Large intestine (tissue), 3 donors: ENCODE results near the gene OVAAL. TPM values are rescaled to one million over a fixed set of nuclear protein-coding genes. Genes with fewer than 3 reads are reported as not detected.
"Not testable (repeated sequence)": the region's sequence is repeated elsewhere in the genome, so short reads cannot be mapped to it uniquely, and the experiment has no call there.

ENCODE experiments used
- DNase-seq, 2 donors: peaks; one replicate each; pipeline versions ENCODE4 v3.0.0 to v3.0.0-alpha.2; 2013
- H3K27ac ChIP-seq: one replicate; pipeline ENCODE4 v1.5.1; 2013; ENCODE audit warnings: low read length
- H3K27me3 ChIP-seq: 2 replicates; pipeline ENCODE4 v1.6.1; 2013; ENCODE audit warnings: low read length; ENCODE audit not compliant: control insufficient read depth, insufficient read depth
- H3K36me3 ChIP-seq: 2 replicates; pipeline ENCODE4 v1.6.1; 2013; ENCODE audit warnings: low read length; ENCODE audit not compliant: control insufficient read depth, insufficient read depth
- H3K4me1 ChIP-seq: one replicate; pipeline ENCODE4 v1.6.1; 2013; ENCODE audit warnings: low read length; ENCODE audit not compliant: control insufficient read depth, insufficient read depth
- H3K4me3 ChIP-seq: one replicate; pipeline ENCODE4 v1.5.1; 2013; ENCODE audit warnings: low read length
- H3K9me3 ChIP-seq: one replicate; pipeline ENCODE4 v1.6.1; 2013; ENCODE audit warnings: mild to moderate bottlenecking, low read depth, low read length, moderate library complexity; ENCODE audit not compliant: control insufficient read depth
- WGBS: methylation state at CpG from one replicate; pipeline ENCODE4 v1.1.5; 2013; ENCODE audit warnings: low lambda C conversion rate; ENCODE audit not compliant: insufficient coverage; 5-methylcytosine and 5-hydroxymethylcytosine counted together
- polyA plus RNA-seq: library from polyadenylated mRNA; unstranded; fragments of 120-200 nt; gene quantifications from one replicate; pipeline ENCODE4 v1.2.1, GENCODE V29; 2013

The OVAAL gene
- polyA plus RNA-seq, 1 donor, result not detected

- WGBS, result 100% methylated on average over 3 of the region's 14 CpGs
- Histone ChIP-seq H3K36me3 (no peaks in the 10 kb centered on the region), H3K27ac (no peak overlapping the region), H3K9me3 (no peaks in the 10 kb centered on the region), H3K4me3 (no peak overlapping the region), H3K4me1 (no peaks in the 10 kb centered on the region), H3K27me3 (no peaks in the 10 kb centered on the region)
- DNase-seq, result no peak
Measured at GRCh38 chr1:180540697-180541594, 17.8 kb upstream of the OVAAL start.

GRCh38 chr1:180542113-180542837 lies 16.5 kb upstream of the OVAAL start:
- no peaks in the 10 kb centered on the region for H3K9me3 ChIP-seq
- 17% methylated on average over 1 of the region's 9 CpGs for WGBS
- no peak for DNase-seq
- H3K36me3 ChIP-seq, result no peaks in the 10 kb centered on the region
- no peak overlapping the region for H3K4me3 ChIP-seq
- no peaks in the 10 kb centered on the region for H3K4me1 ChIP-seq
- no peaks in the 10 kb centered on the region for H3K27me3 ChIP-seq
- no peak overlapping the region for H3K27ac ChIP-seq

- Histone ChIP-seq H3K27me3 (no peaks in the 10 kb centered on the region), H3K9me3 (no peaks in the 10 kb centered on the region), H3K27ac (no peak overlapping the region), H3K36me3 (no peaks in the 10 kb centered on the region), H3K4me1 (no peaks in the 10 kb centered on the region), H3K4me3 (no peak overlapping the region)
- WGBS, result no CpG with 5 or more reads among the region's 2 CpGs
- DNase-seq, result no peak
Measured at GRCh38 chr1:180542838-180543145, 16.0 kb upstream of the OVAAL start.

- no peak overlapping the region for H3K4me3 ChIP-seq
- no CpG with 5 or more reads among the region's 4 CpGs for WGBS
- no peaks in the 10 kb centered on the region for H3K36me3 ChIP-seq
- no peak overlapping the region for H3K27ac ChIP-seq
- H3K4me1 ChIP-seq, result no peaks in the 10 kb centered on the region
- H3K27me3 ChIP-seq, result no peaks in the 10 kb centered on the region
- H3K9me3 ChIP-seq, result no peaks in the 10 kb centered on the region
- no peak for DNase-seq
Measured at GRCh38 chr1:180544050-180544449, 14.7 kb upstream of the OVAAL start.

GRCh38 chr1:180545991-180546390 lies 12.8 kb upstream of the OVAAL start:
- Histone ChIP-seq H3K36me3 (no peaks in the 10 kb centered on the region), H3K4me1 (no peaks in the 10 kb centered on the region), H3K9me3 (no peaks in the 10 kb centered on the region), H3K27ac (no peak overlapping the region), H3K4me3 (no peak overlapping the region), H3K27me3 (no peaks in the 10 kb centered on the region)
- DNase-seq, result no peak
- WGBS, result no CpG with 5 or more reads among the region's 1 CpG

GRCh38 chr1:180548686-180549317 lies 10.0 kb upstream of the OVAAL start:
- no peaks in the 10 kb centered on the region for H3K36me3 ChIP-seq
- no peaks in the 10 kb centered on the region for H3K27me3 ChIP-seq
- WGBS, result 87% methylated on average over 3 of the region's 7 CpGs

GRCh38 chr1:180549770-180550169 lies 9.0 kb upstream of the OVAAL start:
- H3K36me3 ChIP-seq, H3K4me3 ChIP-seq, DNase-seq, H3K9me3 ChIP-seq, H3K27ac ChIP-seq, H3K4me1 ChIP-seq, H3K27me3 ChIP-seq: not testable (repeated sequence)
- WGBS, result 100% methylated on average over 2 of the region's 8 CpGs

More at GRCh38 chr1:180548686-180549317, 10.0 kb upstream of the OVAAL start:
- Histone ChIP-seq H3K4me1 (no peaks in the 10 kb centered on the region), H3K9me3 (no peaks in the 10 kb centered on the region), H3K4me3 (no peak overlapping the region), H3K27ac (no peak overlapping the region)
- no peak for DNase-seq

GRCh38 chr1:180550241-180550640 lies 8.5 kb upstream of the OVAAL start:
- Histone ChIP-seq H3K9me3 (no peaks in the 10 kb centered on the region), H3K4me1 (no peaks in the 10 kb centered on the region), H3K4me3 (no peak overlapping the region), H3K27ac (no peak overlapping the region), H3K36me3 (no peaks in the 10 kb centered on the region), H3K27me3 (no peaks in the 10 kb centered on the region)
- no peak for DNase-seq
- WGBS, result 0% methylated on average over 1 of the region's 3 CpGs

- Histone ChIP-seq H3K27ac (no peak overlapping the region), H3K27me3 (no peaks in the 10 kb centered on the region), H3K36me3 (no peaks in the 10 kb centered on the region), H3K4me1 (no peaks in the 10 kb centered on the region), H3K9me3 (no peaks in the 10 kb centered on the region), H3K4me3 (no peak overlapping the region)
- WGBS, result no CpG with 5 or more reads among the region's 1 CpG
- no peak for DNase-seq
Measured at GRCh38 chr1:180551997-180552396, 6.8 kb upstream of the OVAAL start.

GRCh38 chr1:180553046-180553445 lies 5.7 kb upstream of the OVAAL start:
- H3K9me3 ChIP-seq, H3K27me3 ChIP-seq, H3K27ac ChIP-seq, H3K36me3 ChIP-seq, H3K4me3 ChIP-seq, DNase-seq, H3K4me1 ChIP-seq: not testable (repeated sequence)
- WGBS, result no CpG with 5 or more reads among the region's 2 CpGs
